HG03045 (cell line): ENCODE results near the gene AKR1C1.
"Not testable (repeated sequence)": the region's sequence is repeated elsewhere in the genome, so short reads cannot be mapped to it uniquely, and the experiment has no call there.

Source experiments
- ATAC-seq: cut with Tn5 transposase; IDR thresholded peaks from one replicate; pipeline ENCODE4 v1.9.1; 2021; ENCODE audit warnings: mild to moderate bottlenecking, moderate library complexity; ENCODE audit not compliant: unreplicated experiment

Gene AKR1C1

DNA sequence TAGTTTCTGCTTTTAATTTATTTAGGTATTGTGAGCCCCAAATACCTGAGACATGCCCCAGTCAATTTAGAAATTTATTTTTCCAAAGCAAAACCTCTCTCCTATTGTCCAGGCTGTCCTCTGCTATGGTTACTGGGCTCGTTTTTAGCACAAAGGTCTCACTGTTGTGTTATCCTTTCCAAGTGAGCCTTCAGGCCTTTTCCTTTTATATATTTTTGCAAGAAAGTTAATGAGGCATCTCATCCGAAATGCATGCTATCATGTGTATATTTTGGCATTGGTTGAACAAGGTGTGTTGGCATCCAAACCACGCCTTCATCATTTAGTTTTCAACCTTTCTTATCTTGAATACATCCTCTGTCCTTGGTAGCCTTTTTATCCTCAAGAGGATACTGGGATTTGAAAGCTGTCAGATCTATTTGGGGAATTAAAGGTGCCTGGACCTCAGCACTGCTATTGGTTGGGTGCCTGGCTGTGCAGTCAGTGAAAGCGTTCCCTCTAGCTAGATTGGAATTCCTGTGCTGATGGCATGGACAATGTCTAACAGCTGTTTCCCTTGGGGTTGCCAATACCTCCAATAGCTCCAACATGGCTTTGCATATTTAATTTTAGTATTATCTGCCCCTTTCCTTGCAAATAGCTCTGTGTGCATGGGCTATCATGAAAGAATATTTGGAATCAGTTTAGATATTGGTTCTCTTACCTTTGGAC lies 51.1 kb downstream of the AKR1C1 start:
- not testable (repeated sequence) for ATAC-seq

DNA sequence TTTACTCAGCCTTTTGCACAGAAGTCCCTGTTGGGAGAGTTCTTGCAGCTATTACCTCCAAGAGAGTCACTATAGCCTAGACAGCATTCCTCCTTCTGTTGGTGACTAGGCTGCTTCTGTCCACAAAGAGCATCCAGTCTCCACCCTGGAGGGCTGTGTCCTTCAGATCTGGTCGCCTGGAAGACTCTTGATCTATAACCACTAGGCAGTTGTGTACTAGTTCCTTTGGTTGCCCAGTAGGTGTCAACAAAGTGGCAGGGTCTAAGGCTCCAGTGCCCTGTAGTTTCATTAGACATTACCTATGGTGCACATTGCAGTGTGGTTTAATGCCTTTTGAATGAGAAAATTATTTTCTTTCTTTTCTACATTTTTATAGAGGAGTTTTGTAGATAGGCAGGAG lies 51.7 kb downstream of the AKR1C1 start:
- ATAC-seq, result no peak

DNA sequence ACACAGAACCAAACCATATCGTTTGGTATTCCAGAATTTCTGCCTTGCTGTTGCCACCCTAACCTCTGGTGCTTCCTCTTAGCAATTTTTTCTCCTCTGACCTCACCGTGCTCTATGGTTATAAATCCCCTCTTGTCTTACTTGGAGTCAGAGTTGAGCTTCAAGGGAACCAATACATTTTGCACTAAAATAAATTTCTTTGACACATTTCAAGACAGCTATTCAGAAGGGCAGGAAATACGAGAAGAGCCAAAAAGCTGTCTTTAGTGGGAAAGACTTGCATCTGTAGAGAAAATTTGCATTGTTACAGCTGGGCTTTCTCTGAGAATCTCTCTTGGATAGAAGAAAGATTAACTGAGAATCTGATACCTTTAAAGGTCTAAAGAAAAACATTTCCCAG lies 54.9 kb downstream of the AKR1C1 start:
- ATAC-seq, result no peak

DNA sequence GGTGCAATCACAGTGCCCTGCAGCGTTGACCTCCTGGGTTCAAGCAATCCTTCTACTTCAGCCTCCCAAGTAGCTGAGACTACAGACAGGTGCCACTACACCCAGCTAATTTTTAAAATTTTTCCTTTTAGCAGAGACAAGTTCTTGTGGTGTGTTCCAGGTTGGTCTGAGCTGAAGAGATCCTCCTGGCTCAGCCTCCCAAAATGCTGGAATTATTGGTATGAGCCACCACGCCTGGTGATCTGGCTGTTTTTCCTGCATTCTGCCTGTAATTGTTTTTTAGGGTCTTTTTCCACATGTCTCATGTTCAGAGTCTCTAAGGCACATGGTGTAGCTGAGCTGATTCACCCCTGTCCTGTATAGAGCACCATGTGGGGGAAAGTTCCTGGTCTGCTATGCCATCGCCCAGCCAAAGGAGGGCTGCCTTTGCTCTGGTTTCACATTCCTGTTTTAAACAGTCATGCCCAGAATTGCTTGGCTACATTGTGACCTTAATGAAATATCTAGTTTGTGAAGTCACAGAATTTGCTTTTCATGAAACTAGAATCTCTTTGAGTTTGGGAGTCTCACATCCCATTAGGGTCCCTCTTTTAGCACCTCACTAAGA lies 55.6 kb downstream of the AKR1C1 start:
- ATAC-seq, result not testable (repeated sequence)

DNA sequence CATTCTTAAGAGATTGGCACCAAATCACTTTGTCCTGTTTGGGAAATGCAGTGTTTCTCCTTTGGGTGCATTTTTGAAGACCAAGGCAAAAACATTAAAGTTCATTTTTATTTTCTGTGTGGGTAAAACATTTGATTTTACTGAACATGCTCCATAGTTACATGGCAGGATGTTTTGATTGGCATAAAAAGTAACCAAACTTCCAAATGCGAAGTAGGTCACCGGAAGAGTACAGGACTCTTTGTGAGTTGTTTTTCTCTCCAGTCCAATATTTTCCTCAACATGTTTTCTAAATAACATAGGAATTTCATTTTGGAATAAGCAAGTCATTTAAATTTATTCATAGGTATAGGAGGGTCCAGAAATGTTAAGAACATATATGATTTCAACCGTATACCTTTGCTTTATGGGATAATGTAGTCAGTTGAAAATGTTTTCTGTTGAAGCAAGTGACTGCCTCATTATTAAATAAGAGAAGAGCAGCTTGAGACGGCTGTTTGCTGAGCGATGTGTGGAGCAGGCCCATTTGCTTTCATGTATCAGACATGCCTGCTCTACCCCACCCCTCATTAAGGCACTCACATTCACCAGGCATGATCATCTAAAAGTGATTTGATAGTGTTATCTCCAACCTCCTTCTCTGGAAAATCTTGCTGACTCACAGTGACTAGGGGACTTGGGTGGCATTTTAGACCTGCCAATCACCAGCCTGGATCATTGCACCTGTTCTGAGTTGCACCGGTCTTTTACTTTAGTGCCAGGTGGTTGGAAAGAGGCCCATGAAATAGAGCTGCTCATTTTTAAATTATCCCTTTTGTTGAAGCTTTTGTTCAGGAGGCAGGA lies 56.8 kb downstream of the AKR1C1 start:
- not testable (repeated sequence) for ATAC-seq

GRCh38 chr10:5021624-5022290 lies 58.5 kb downstream of the AKR1C1 start:
- ATAC-seq, result not testable (repeated sequence)

DNA sequence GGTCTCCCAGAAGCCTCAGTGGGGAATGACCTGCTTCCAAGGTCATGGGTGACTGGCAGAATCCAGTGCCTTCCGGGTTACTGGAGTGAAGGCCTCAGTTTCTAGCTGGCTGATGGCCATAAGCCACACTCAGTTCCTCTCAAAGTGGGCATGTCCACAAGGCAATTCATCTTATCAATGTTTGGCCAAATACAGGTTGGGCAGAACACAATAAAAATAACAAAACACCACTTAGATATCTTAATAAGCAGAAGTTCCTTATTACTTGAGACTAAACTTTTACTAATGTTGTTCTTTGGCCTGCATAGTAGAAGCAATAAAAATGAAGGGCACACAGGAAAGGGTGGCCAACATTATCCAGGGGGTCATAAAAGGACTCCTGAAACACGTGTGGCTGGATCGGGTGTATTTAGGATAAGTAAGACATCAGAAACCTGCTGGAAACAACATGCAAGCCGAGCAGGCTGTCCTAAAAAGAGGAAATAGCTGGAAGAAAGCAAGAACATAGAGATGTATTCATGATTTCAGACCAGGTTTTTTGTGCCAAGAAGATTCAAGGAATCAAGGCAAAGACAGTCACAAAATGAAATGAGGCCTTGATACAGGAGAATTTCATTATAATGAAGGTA lies 60.1 kb downstream of the AKR1C1 start:
- no peak for ATAC-seq

DNA sequence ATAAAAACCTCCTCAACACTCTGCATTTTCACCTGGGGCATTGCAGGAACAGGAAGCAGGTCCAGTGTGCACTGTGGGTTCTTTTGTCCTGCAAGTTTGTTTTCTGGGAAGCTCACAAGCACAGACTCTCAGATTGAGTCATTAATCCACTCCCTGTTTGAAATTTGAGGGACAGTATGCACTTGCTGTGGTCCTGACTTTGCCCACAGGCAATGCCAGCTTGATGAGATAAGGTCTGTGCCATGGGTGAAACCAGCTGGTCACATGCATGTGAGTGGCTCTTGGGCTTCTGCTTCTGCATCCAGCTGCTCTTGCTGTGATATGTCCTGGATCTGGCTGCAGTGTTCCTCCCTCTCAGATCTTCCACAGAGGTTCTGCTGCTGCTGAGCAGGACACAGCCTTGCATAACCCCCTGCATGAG lies 62.3 kb downstream of the AKR1C1 start:
- not testable (repeated sequence) for ATAC-seq

DNA sequence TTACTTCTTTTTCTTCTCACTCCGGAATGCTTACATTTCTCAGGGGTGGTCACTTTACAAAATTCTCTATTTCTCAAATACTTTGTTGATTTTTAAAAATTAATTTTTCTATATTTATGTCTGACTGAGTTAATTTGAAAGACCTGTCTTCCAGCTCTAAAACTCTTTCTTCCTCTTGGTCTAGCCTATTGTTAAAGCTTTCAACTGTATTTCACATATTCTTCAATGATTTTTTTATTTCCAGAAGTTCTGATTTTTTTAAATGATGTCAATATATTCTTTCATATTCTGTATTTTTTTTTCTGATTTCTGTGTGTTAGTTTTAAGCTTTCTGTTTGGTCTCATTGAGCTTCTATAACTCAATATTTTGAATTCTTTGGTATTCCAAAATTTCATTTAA lies 67.8 kb downstream of the AKR1C1 start:
- ATAC-seq, result no peak

DNA sequence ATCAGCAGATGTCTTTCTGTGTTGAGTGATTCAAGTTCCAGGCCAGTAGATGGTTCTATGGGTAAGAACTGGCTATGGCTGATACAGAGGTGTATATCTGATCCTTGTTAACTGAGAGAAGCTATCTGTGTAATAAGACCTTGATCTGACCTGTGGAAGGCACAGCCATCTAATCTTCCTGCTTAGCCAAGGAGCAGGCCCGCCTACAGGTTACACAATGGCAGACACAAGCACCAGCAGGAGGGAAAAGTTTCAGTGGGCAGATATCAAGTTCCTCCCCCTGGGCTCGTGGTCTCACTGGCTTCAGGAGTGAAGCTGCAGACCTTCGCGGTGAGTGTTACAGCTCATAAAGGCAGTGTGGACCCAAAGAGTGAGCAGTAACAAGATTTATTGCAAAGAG lies 68.4 kb downstream of the AKR1C1 start:
- not testable (repeated sequence) for ATAC-seq

GRCh38 chr10:5032444-5032843 lies 69.2 kb downstream of the AKR1C1 start:
- not testable (repeated sequence) for ATAC-seq
